Measurements from ENCODE around the gene FAM83G. TPM values are rescaled to one million over a fixed set of nuclear protein-coding genes. Genes with fewer than 3 reads are reported as not detected.

FAM83G gene
- polyA plus RNA-seq, 1 of the 3 experiments (the other 2 are of a cell fraction) = 6.5 TPM

DNA sequence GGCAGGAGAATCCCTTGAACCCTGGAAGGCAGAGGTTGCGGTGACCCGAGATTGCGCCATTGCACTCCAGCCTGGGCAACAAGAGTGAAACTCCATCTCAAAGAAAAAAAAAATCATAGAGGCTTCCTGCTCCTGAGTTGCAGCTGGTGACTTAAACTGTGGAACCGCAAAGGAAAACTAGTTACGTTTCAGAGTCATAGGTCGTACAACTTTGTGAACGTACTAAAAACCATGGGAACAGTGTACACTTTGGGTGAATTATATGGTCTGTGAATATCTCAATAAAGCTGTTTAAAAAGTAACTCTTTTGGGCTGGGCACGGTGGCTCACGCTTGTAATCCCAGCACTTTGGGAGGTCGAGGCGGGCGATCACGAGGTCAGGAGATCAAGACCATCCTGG lies 29.0 kb downstream of the FAM83G start (continued):
- no peak for TF ChIP-seq FOXM1 (IDR thresholded peaks at IDR 0.05; ENCODE audit: low read depth)
- TF ChIP-seq, protein P1, sequence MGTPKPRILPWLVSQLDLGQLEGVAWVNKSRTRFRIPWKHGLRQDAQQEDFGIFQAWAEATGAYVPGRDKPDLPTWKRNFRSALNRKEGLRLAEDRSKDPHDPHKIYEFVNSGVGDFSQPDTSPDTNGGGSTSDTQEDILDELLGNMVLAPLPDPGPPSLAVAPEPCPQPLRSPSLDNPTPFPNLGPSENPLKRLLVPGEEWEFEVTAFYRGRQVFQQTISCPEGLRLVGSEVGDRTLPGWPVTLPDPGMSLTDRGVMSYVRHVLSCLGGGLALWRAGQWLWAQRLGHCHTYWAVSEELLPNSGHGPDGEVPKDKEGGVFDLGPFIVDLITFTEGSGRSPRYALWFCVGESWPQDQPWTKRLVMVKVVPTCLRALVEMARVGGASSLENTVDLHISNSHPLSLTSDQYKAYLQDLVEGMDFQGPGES (IDR thresholded peaks at IDR 0.05; ENCODE audit: low read depth, low read length) = no peak

DNA sequence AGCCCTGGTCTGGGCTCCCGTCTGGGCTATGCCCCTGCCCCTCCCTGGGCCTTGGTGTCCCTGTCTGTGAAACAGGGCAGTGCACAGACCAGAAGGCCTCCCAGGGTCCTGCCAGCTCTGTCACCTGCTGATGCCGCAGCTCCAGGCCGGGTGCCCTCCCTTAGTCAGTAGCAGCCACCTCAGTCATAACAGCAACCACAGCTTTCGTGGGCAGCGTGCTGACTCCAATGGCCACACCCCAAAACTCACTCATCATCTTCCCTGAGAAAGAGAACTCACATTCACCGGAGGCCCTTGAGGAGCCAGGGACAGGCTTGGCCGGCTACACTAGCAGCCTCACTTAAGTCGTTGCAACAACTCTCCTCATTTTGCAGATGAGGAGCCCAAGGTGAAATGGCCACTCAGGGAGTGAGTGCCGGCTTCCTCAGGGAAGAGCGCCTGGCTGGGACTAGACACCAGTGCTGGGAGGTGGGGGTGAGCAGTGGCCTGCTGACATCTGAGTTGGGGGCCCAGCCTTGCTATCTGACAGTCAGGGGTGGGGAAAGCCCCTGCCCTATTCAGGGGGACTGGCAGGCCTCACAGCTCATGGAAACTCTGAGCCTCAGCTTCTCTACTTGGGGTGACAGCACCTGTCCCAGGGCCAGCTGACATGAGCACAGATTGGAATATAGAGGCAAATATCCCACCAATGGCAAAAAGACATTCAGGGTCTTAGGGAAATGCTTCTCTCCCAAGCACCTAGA lies 30.0 kb downstream of the FAM83G start:
- Histone ChIP-seq H4K20me1 (ENCODE audit: insufficient read depth) (no peaks in the 10 kb centered on the region), H3K9me3 (no peaks in the 10 kb centered on the region), H3K79me2 (ENCODE audit: insufficient read depth) (no peaks in the 10 kb centered on the region), H3F3A (replicated peaks; ENCODE audit: insufficient read depth) (no peaks in the 10 kb centered on the region), H3K4me2 (no peak overlapping the region), H3K36me3 (replicated peaks in 1 of 2; ENCODE audit: control insufficient read depth in 1 of 2, insufficient read depth in 2 of 2, low read length in 1 of 2) (peaks cover 0 to 26% of the 10 kb centered on the region in 2 experiments), H2AFZ (ENCODE audit: low read depth) (no peak overlapping the region), H3K27ac (ENCODE audit: low read depth in 2 of 2, low read length in 1 of 2) (no peak overlapping the region), H3K27me3 (ENCODE audit: insufficient read depth) (no peaks in the 10 kb centered on the region), H3K9ac (no peak overlapping the region), H3K4me1 (ENCODE audit: control insufficient read depth in 1 of 2, insufficient read depth in 2 of 2, low read depth in 1 of 2, low read length in 1 of 2) (no peaks in the 10 kb centered on the region), H3K4me3 (ENCODE audit: low read depth in 2 of 2, low read length in 1 of 2) (no peak overlapping the region), H3K9me2 (no peaks in the 10 kb centered on the region)
- ChIA-PET CTCF (interaction anchor here (5.7 kb wide), 1 partner anchor 14 kb away, joined by 34 read pairs; no protein-coding TSS in a partner anchor), POLR2A (no interaction called here)
- TF ChIP-seq GABPA (IDR thresholded peaks at IDR 0.05; ENCODE audit: low read depth) (no peak), FOXJ3 (CRISPR knock-in tag; IDR thresholded peaks at IDR 0.05) (no peak), NFIC (IDR thresholded peaks at IDR 0.05; ENCODE audit: borderline replicate concordance) (no peak), FOXM1 (IDR thresholded peaks at IDR 0.05; ENCODE audit: low read depth) (no peak)
- DNase-seq = no peak
- 95% methylated on average over 9 of the region's 10 CpGs for WGBS (ENCODE audit: low lambda C conversion rate)

DNA sequence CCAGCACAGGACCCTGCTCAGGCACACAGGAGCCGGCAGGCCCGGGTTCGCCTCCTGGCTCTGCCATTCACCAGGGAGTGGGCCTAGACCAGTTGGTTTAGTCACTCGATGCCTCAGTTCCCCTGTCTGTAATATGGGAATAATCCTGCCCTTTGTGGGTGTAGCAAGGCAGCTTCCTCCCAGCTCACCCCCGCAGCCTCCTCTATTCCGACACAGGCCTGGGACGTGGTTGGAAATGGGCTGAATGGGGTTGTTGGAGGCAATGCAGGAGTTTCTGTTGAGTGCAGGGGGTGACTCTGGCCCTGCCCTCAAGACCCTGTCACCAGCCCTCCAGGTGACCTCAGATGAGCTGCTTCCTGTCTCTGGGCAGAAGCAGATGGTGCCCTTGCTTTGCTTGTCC lies 32.8 kb downstream of the FAM83G start:
- CTCF ChIA-PET = interaction anchor here (1.7 kb wide), 1 partner anchor 11 kb away, joined by 7 read pairs; no protein-coding TSS in a partner anchor
- peaks cover 4 to 22% of the 10 kb centered on the region in 2 experiments; a peak in 2 of 4 replicates for H3K4me1 ChIP-seq (ENCODE audit: control insufficient read depth in 1 of 2, insufficient read depth in 2 of 2, low read depth in 1 of 2, low read length in 1 of 2)
- no peak overlapping the region for H2AFZ ChIP-seq (ENCODE audit: low read depth)
- peaks cover 0 to 9% of the 10 kb centered on the region in 2 experiments for H3K36me3 ChIP-seq (replicated peaks in 1 of 2; ENCODE audit: control insufficient read depth in 1 of 2, insufficient read depth in 2 of 2, low read length in 1 of 2)
- H3K9ac ChIP-seq = no peak overlapping the region
- H3F3A ChIP-seq (replicated peaks; ENCODE audit: insufficient read depth) = peaks cover 4% of the 10 kb centered on the region
- POLR2A ChIA-PET = no interaction called here
- H3K27ac ChIP-seq (ENCODE audit: low read depth in 2 of 2, low read length in 1 of 2) = no peak overlapping the region; a peak in 1 of 4 replicates
- no peak overlapping the region for H3K4me3 ChIP-seq (ENCODE audit: low read depth in 2 of 2, low read length in 1 of 2)
- H3K4me2 ChIP-seq = no peak overlapping the region
- H3K79me2 ChIP-seq (ENCODE audit: insufficient read depth) = no peaks in the 10 kb centered on the region
- no peaks in the 10 kb centered on the region for H3K27me3 ChIP-seq (ENCODE audit: insufficient read depth)
- WGBS (ENCODE audit: low lambda C conversion rate) = 100% methylated on average over 4 of the region's 7 CpGs
- no peak for DNase-seq
- no peaks in the 10 kb centered on the region for H4K20me1 ChIP-seq (ENCODE audit: insufficient read depth)
- no peaks in the 10 kb centered on the region for H3K9me2 ChIP-seq
- TF ChIP-seq RXRA (IDR thresholded peaks at IDR 0.05; ENCODE audit: borderline replicate concordance, low read depth) (no peak), NRF1 (IDR thresholded peaks at IDR 0.05; ENCODE audit: low read depth, low read length) (no peak), MEF2A (IDR thresholded peaks at IDR 0.05; ENCODE audit: borderline replicate concordance, low read depth) (no peak), FOXJ3 (CRISPR knock-in tag; IDR thresholded peaks at IDR 0.05) (no peak), FOXM1 (IDR thresholded peaks at IDR 0.05; ENCODE audit: low read depth) (no peak), YY1 (IDR thresholded peaks at IDR 0.05; ENCODE audit: low read depth) (no peak)
- TF ChIP-seq, protein P2, sequence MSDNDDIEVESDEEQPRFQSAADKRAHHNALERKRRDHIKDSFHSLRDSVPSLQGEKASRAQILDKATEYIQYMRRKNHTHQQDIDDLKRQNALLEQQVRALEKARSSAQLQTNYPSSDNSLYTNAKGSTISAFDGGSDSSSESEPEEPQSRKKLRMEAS (IDR thresholded peaks at IDR 0.05; ENCODE audit: low read depth) = no peak
- TF ChIP-seq, protein P3, sequence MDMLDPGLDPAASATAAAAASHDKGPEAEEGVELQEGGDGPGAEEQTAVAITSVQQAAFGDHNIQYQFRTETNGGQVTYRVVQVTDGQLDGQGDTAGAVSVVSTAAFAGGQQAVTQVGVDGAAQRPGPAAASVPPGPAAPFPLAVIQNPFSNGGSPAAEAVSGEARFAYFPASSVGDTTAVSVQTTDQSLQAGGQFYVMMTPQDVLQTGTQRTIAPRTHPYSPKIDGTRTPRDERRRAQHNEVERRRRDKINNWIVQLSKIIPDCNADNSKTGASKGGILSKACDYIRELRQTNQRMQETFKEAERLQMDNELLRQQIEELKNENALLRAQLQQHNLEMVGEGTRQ (IDR thresholded peaks at IDR 0.05; ENCODE audit: borderline replicate concordance, low read depth, low read length) = no peak
- TF ChIP-seq, protein P4, sequence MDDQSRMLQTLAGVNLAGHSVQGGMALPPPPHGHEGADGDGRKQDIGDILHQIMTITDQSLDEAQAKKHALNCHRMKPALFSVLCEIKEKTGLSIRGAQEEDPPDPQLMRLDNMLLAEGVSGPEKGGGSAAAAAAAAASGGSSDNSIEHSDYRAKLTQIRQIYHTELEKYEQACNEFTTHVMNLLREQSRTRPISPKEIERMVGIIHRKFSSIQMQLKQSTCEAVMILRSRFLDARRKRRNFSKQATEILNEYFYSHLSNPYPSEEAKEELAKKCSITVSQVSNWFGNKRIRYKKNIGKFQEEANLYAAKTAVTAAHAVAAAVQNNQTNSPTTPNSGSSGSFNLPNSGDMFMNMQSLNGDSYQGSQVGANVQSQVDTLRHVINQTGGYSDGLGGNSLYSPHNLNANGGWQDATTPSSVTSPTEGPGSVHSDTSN (IDR thresholded peaks at IDR 0.05) = no peak
- no peaks in the 10 kb centered on the region for H3K9me3 ChIP-seq

Measured in SK-N-SH (cell line).